ENCODE measurements around the gene NDUFC2.
"Not testable (repeated sequence)": the region's sequence is repeated elsewhere in the genome, so short reads cannot be mapped to it uniquely, and the experiment has no call there.

Gene NDUFC2

DNA sequence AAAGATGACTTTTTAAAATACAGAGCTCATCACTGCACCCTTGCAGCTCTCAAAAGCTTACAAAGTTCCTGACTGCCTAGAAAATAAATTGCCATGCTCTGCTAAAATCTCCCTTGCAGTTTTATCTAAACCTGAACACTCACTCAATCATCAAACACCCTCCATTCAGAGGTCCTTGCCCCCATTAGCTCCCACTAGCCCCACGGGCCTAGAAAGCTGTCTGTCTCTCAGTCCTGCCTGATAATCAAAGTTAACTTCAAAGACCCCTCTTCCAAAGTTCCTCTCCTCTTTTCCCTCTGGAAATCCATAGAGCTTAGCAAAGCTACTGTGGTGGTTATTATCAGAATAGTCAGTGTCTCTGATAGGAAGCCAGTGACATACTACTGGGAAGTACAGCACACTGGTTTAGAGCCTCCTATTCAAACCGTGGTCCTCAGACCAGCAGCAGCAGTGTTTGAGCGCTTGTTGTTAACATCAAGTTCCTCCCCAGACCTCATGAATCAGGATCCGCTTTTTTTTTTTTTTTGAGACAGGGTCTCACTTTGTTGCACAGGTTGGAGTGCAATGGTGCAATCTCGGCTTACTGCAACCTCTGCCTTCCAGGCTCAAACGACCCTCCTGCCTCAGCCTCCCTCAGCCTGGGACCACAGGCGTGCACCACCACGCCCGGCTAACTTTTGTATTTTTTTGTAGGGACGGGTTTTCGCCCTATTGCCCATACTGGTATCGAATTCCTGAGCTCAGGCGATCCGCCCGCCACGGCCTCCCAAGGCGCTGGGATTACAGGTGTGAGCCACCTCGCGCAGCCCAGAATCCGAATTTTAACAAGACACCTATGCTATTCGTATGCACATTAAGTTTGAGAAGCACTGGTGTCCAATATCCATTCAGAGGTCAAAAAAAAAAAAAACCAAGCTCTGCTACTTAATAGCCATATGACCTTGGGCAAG is 1.2 kb downstream of the NDUFC2 start:
- DNase-seq: no peak

DNA sequence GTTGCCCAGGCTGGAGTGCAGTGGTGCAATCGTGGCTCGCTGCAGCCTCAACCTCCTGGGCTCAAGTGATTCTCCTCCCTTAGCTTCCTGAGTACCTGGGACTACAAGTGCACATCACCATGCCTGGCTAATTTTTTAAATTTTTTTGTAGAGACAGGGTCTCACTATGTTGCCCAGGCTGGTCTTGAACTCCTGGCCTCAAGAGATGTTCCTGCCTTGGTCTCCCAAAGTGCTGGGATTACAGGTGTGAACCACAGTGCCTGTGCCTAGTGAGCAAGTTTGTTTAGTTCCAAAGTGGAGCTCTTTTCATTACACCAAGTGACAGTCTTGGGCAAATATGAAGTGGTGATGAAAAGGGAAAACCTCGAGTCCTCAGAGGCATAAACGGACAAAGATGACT is 2.1 kb downstream of the NDUFC2 start:
- not testable (repeated sequence) for DNase-seq

DNA sequence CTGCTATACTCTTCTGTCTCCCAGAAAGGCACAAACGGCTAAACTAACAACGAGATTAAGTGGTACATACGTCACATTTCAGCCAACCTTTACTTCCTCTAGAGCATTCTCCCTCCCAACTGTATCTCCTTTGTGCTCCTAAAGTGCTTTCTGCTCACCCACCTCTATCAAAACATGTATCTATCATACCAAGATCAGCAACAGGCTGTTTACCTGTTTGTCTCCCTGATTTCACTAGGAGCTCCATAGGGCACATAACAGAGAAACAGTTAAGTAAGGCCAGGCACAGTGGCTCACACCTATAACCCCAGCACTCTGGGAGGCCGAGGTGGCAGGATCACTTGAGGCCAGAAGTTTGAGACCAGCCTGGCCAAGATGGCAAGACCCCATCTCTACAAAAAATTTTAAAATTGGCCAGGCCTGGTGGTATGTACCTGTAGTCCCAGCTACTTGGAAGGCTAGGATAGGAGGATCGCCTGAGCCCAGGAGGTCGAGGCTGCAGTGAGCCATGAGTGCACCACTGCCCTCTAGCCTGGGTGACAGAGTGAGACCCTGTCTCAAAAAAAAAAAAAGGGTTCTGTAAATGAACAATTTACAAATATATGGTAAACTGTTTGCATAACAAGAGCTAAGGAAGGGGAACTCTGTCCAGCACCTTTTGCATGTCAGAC is 2.8 kb downstream of the NDUFC2 start:
- DNase-seq: no peak

DNA sequence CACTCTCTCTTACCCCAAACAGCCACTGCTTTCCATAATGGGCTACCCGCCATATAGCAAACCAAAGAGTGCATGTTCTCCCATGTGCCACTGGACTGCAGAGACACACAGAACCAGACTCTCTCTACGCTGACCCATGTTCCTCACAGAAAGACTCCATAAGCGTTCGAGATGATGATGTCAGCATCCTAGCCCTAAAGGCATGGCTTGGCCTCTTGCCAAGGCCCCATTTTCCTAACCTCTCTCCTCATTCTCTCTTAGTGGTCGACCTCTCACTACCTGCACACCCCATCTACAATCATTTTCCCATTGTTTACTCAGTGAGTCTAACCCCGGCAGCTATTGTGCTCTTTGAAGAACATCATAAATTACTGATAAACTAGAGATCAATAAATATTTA is 4.9 kb downstream of the NDUFC2 start:
- no peak for DNase-seq

DNA sequence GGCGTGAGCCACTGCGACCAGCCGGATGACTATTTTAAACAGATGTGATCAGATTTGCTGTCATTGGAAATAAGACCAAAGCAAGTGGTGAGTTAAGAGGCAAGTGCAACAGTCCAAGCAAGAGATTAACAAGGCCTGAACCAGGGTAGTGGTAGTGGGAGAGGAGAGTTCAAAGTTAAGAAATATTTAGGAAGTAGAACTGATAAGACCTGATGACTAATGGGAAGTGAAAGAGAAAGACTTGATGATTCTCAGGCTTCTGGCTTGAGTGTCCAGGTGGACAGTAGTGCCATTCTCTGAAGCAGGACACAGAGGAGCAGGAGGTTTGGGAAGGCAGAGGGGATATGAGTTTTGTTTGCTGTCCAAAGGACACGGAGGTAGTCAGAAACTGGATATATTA is 7.2 kb downstream of the NDUFC2 start:
- no peak for DNase-seq

DNA sequence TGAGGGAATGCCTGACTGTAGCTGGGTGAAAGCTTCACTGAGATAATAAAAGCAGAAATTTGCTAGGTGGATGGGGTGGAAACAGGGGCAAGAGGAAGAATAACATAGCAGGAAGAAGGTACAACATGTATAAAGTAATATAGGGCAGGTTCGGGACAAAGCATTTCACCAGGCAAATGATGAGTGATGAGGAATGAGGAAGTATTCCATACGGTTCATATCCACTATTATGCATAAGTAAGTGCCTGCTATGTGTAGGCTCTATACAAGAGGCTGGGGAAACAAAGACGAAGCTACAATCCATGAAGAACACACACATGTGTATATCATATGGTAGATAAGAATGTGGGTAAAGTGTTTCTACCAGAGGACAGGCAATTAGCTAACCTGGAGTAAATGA is 7.9 kb downstream of the NDUFC2 start:
- DNase-seq: no peak

DNA sequence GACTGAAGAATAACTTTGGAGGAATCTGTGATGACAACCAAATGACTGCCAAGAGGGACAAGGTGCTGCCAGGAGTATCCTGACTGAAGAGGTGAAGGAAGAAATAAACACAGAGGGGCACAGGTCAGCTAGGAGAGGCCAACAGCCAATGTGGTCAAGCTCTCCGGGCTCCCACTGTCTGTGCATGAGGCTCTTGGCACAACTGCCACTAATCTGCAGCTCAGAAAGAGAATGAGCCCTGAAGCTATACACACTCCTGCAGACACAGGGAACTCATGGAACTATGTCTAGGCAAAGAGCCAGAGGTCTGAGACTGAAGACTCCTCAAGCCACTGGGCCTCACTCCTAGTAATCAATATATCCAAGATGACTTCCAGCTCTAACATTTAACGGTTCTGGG is 9.0 kb downstream of the NDUFC2 start:
- DNase-seq: no peak

DNA sequence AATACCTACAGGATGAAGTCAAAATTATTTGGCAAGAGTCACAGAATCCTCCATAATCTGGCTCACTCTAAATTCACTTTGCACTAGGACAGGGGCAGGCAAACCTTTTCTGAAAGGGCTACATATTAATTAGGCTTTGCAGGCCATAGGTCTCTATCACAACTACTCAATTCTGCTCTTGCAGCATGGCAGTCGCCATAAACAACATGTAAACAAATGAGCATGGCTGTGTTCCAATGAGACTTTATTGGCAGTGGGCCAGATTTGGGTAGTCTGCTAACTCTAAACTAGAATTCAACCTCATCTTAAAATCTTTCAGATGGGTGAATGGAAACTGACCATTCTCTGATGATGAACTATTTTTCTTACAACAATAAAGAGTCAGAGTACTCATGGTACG is 10.2 kb downstream of the NDUFC2 start:
- DNase-seq: peak; percentile 9

DNA sequence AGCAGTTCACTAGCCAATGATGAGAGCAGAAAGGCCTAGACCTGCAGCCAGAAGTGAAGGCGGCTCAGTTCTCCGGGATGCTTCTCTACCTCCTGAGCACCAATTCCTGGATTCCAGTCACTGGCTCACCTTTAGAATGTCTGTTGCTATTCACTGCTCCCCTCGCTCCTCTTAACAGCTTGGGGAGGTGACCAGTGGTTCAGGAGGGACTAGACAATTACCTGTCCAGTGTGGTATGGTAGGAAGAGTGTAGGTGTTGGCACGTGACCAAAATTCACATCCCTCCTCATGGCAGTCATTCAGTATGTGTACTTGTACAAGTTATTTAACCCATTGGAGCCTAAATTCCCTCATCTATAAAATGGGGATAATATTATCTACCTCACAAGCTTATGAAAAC is 12.0 kb downstream of the NDUFC2 start:
- no peak for DNase-seq

DNA sequence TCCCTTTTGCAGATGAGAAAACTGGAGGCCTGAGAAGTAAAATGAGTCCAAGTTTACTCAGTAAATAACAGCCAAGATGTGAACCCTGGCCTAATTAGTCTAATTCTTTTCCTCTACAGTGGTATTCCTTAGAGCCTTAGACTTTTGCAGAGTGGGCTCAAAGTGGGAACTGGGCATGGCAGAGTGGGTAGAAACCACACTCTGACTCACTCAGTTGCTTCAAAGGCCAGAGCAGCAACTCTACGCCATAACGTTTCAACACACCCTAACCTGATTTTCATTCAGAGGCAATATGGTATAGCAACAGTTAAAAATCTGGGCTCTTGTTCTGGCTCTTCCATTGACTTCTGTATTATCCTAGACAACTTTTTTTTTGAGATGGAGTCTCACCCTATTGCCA is 13.2 kb downstream of the NDUFC2 start:
- DNase-seq: no peak

DNA sequence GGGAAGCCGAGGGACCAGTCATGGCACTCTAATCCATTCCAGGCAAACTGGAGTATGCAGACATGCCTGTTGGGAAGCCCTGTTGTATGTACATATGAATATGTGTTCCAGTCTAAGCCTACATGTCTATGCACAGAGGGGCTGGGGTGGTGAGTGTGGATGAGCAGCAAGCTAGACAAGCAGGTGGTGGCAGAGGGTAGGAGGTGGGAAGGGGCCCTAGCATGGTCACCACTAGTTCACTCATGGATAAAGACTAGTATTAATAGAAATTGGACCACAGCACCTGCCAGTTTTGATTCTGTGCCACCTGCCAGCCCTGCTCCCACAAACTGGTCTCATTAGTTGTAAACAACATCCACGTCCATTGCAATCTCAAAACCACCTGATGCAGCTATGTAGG is 14.5 kb downstream of the NDUFC2 start:
- no peak for DNase-seq

DNA sequence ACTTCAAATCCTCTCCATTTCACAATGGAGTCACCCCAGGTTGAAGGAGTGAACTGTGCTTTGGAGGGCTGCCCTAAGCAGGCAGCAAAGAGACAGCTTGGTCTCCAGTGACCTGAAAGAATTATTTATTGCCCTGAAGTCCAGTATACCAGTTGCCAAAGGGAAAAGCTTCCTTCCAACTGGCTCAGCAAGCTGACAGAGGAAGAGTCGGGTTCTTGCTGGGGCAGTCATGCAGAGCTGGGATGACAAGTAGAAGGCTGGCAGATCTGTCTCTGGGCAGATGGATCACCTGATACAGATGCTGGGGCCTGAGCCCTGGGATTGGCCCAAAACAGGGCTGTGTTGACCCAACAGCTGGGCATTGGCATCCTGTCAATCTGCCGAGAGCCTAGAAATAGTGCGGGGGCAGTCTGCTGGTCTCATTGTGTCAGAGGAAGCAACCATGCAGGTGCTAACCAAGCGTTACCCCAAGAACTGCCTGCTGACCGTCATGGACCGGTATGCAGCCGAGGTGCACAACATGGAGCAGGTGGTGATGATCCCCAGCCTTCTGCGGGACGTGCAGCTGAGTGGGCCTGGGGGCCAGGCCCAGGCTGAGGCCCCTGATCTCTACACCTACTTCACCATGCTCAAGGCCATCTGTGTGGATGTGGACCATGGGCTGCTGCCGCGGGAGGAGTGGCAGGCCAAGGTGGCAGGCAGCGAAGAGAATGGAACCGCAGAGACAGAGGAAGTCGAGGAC is 16.1 kb downstream of the NDUFC2 start, which contains the start of gene THRSP:
TSS of gene THRSP (plus strand) at position 422 of the 742 bp plus-strand sequence. CDS start at position 443, 21 bp downstream.
- no peak for DNase-seq

DNA sequence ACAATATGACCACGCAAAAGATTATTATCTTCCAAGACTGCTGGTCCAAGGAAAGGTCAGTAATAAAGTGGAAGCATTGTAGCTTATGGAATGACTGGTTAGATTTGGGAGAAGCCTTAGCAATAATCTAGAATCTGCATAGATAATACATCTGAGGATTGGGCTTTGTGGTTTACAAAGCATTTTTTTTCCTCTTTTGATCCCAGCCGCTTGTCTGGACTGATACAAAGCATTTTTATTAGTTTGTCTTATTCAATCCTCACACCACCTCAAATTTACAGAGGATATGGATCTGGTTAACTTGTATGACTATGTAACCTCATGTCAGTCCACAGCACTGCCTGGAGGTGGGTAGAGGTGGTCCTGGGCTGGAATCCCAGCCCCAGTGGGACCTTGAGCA is 17.0 kb downstream of the NDUFC2 start:
- no peak for DNase-seq

DNA sequence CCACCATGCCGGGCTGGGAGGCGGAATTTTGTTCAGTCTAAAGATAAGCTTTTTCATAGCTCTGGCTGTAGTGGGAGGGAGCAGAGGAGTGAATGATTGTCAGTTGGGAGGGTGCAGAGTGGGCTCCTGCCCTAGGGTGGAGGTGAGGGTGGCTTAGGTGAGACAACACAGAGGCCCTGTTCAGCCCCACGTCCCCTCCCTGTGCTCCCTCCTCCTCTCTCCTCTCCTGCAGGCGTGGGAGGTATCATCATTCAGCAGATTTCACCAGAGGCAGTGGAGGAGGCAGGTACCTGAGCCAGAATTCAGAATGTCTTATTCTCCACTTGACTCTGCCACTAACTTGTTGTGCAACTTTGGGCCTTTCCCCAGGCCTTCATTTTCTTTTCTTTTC is 17.7 kb downstream of the NDUFC2 start:
- DNase-seq: no peak

DNA sequence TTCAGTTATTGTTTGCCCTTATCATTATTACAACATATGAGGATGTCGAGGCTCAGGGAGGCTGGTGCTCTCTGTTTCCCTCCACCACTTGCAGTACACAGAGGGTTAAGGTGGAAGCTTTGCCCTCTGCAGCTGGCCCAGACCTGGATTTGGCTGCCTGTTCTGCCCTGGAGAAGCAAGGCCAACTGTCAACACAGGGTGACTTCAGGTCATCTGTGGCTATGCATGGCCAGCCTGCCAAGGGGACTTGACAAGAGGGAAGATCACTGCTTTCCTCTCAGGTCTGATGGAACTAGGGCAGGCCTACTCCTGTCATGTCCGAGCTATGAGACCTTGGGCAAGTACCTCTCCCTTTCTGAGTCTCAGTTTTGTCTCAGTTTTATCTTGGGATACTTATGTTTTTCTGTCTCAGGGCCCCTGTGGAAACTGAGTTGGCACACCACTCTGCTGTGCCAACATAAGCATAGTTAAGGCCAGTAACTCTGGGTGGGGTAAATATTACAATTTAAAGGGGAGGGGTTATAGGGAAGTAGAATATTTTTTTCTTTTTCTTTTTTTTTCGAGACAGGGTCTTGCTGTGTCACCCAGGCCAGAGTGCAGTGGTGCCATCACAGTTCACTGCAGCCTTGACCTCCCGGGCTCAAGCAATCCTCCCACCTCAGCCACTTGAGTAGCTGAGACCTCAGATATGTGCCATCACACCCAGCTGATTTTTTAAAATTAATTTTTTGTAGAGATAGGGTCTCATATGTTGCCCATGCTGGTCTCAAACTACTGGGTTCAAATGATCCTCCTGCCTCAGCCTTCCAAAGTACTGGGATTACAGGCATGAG is 18.4 kb downstream of the NDUFC2 start:
- DNase-seq: no peak

DNA sequence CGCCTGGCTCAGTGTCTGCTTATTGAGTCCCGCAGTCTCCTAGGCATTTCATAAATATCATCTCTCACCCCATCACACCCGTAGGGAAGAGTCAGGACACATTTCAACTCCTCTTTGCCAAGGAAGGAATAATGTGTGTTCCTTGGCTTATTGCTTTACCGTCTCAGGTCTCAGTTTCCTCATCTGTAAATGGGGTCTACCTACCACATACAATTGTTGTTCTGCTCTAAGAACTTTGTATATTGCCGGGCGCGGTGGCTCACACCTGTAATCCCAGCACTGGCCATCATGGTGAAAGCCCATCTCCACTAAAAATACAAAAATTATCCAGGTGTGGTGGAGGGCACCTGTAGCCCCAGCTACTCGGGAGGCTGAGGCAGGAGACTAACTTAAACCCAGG is 19.1 kb downstream of the NDUFC2 start:
- DNase-seq: no peak

DNA sequence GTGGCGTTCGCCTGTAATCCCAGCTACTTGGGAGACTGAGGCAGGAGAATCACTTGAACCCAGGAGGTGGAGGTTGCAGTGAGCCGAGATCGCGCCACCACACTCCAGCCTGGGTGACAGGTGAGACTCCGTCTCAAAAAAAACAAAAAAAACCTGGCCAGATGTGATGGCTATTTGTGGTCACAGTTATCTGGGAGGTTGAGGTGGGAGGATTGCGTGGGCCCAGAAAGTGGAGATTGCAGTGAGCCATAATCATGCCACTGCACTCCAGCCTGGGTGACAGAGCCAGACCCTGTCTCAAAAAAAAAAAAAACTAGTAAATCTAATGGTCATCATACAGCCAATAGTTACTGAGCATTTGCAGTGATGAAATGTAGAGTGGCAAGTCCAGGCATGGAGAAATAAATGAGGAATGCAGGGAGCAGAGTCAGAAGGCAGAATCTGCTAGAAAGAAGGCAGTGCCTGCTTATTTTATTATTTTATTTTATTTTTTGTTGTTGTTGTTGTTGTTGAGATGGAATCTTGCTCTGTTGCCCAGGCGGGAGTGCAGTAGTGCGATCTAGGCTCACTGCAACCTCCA is 19.8 kb downstream of the NDUFC2 start:
- not testable (repeated sequence) for DNase-seq

DNA sequence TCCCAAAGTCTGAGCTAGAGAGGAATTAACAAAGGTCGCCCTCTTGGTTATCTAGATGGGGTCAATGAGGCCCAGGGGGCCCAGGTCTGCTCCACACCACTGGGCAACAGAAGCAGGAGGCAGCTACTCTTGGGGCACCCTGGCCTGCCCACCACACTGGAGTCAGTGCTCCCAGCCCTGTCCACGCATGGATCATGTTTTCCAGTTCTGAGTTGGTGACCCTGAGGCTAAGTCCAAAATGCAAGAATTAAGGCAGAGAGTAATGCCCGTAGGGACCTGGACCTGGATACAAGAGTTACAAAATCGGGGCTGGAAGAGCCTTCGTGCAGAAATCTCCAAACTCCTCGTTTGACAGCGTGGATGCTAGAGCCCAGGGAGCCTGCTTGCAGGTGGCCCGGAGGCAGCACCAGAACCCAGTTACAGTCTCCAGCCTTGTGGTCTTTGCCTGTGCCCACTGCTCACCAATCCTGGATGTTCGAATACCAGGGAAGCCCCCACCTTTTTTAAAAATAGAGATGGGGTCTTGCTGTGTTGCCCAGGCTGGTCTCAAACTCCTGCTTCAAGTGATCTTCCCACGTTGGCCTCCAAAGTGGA is 22.1 kb downstream of the NDUFC2 start:
- DNase-seq: no peak

DNA sequence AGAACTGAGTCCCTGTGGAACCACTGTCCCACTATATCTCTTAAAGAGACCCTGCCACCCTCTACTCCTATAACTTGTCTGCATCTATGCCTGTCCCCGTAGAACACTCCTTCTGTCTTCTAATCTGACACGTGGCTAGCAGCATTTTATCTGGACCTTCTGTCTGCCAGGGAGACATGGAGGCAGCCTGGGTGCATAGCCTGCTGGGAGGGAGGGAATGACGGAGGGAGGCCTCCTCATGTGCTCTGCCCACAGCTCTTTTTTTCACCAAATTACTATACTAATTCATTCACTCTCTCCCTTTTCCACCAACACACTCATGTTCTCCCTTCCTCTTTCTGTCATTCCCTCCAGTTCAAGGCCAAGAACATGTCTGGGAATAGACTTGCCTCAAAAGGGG is 23.6 kb downstream of the NDUFC2 start:
- DNase-seq: no peak

DNA sequence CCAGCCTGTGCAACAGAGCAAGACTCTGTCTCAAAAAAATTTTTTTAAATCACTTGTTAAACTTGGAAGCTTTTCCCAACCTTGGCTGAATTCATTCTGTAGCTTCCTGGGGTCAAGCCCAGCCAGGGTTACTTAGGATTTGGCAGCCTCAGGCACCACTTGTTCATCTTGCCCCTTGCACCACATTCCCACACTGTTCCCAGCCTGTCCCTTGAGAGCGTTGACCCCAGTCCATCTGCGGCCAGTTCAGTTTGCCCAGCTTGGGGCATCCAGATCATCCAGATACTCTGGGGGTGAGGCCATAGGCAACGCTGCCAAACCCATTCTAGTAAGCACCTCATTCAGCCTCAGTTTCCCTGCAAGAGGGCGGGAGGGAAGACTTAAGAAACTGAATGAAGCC is 24.7 kb downstream of the NDUFC2 start:
- DNase-seq: no peak

DNA sequence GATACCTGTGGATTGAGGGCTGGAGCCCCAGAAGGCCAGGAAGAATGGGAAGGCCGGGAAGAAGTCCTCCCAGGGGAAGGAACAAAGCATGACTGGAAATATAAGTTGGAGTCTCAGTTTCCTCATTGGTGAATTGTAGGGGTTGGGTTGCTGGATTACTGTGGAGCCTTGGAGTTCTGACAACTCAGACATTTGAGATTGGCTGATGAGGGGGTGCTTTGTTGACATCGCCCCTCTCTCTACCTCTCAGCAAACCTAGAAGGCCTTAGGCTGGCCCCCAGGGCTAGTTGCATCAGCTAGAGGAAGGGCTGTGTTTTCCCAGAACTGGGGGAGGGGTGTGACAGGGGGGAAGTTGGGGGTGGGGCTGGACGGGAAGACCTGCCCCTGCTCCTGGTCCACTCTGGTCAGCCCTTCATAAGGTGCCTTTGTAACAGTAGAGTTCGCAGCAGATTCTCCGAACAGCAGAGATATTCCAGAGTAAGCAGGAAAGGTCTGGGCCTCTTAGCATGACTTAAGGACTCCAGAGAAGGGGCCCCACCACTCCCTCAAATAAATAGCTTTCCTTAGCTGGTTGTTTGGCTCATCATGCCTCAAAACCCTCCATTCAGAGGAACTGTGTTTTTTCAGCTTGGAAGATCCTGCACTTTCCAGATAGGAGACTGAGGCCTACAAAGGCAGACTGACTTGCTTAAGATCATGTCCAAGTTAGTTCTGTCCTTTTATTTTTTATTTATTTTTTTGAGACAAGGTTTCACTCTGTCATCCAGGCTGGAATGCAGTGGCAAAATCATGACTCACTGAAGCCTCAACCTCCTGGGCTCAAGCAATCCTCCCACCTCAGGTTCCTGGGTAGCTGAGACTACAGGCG is 28.5 kb downstream of the NDUFC2 start:
- DNase-seq: no peak

Measured in NCI-H1694 treated with DMSO at 0.1 percent for 48 hours (cell line).